Activated naive CD4-positive, alpha-beta T cell treated with Interleukin-2 at 50 U/mL for 16 hours (primary cell): Measurements from ENCODE around the gene GUCY1A2.

Source experiments
- DNase-seq: peaks from one replicate; pipeline ENCODE4 v3.0.0-alpha.2; 2020

GUCY1A2 gene

DNA sequence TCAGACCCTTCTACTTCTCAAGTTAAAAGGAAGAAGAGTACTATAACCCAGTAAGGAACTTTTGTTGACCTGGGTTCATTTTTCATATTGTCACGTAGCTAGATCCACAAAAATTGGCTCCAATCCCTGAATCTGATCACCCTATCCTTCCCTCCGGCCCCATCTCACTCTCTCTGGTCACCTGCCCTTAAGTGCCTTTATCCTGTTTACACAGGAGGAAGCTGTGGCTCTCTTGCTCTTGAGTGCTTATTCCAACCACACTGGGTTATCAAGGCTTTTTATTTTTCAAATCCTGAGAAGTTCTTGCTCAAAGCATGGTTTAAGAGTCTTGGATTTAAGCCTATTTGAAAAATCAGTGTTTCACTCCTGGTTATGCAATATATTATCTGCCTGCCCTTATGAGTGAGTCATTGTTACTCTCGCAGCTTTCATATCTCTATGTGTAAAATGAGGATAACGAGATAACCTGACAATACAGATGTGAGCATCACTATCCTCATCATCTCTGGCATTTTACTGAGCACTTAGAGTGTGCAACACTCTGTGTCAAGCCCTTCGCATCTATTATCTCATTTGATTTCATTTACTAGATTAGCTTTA lies 293.9 kb downstream of the GUCY1A2 start:
- no peak for DNase-seq

DNA sequence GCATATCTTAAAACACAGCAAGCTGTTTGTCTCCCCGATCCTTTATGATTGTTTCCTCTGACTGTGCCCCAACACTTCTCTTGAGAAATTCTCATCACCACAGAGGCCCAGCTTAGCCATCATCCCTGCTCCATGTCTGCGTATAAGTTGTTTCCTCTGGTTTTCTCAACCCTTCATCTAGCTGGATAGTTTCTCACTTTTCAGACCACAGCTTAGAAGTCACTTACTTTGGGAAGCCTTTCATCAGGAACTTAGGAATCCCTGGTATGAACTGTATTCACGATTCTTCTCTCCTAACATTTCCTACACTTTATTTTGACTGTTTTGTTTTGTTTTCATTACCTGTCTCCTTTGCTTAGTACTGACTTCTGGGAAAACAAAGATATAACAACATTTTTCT lies 295.2 kb downstream of the GUCY1A2 start:
- no peak for DNase-seq

DNA sequence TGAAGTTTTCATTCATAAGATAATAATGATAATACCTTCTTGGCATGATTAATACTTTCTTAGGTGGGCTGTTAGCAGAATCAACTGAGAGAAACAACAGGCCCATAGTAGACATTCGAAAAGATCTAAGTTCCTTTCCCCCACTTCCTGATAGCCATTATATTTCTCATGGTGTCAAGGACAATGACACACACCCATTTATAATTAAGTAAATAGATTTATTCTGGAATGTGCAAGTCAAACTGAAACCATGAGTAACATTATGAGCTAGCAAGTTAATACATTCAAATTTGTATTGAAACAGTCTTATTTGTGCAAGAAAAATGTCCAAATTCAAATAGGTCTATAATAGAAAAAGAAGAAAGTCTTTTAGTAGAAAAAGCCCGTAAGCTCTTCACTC lies 301.1 kb downstream of the GUCY1A2 start:
- no peak for DNase-seq

DNA sequence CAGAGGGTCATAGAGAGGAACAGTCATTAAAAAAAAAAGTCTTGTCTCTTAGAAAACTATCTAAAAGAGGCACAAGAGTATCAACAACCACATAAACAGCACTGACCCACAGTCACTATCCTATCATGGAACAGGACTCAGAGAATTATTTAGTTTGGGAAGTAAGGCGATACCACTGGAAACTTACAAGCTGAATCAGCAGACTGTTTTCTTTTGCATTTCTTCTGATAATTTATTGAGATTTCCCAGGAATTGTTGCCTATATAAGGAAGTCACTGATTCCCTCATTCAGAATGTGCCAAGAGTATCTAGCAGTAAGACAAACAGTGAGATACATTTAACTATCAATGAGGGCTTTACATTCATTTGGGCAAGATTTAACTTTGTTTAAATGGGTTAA lies 304.1 kb downstream of the GUCY1A2 start:
- no peak for DNase-seq

DNA sequence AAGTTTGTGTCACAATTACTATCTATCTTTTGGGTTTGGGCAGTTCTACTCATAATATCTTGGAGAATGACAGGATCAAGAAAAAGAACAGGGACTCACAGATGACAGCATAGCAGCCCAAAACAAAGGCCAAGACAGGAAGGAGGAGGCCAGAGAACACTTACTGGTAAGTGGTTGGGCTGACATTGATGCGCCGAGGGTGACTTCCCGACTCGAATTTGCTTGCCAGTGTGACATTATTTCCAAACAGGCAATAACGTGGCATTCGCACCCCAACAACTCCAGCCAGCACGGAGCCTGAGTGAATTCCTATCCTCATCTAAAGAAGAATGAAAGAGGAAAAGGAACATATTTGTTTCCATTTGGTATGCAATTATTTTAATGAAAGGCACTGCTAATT lies 309.9 kb downstream of the GUCY1A2 start:
- no peak for DNase-seq

DNA sequence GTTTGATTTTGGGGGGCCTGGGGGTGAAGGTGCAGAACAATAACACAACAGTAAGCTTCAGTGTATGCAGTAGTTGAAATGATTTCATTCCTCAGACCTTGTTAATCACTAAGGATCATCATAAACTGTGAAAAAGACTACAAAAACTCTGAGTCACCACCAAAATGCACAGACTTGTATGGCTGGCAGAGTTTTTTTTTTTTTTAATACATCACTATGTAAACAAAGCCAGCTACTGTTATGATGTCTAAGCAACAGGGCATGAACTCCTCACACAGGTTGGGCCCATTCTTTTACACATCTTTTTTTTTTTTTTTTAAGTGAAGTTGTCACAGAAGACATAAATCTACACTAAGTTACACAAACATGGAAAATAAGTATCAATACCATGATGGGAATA lies 311.9 kb downstream of the GUCY1A2 start:
- no peak for DNase-seq

DNA sequence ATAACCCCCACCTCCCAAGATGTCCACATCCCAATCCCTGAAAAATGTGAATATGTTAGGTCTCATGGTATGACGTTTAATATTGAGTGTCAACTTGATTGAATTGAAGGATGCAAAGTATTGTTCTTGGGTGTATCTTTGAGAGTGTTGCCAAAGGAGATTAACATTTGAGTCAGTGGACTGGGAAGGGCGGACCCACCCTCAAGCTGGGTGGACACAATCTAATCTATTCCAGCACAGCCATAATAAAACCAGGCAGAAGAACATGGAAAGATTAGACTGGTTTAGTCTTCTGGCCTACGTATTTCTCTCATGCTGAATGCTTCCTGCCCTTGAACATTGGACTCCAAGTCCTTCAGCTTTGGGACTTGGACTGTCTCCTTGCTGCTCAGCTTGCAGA lies 315.5 kb downstream of the GUCY1A2 start:
- DNase-seq, result no peak

DNA sequence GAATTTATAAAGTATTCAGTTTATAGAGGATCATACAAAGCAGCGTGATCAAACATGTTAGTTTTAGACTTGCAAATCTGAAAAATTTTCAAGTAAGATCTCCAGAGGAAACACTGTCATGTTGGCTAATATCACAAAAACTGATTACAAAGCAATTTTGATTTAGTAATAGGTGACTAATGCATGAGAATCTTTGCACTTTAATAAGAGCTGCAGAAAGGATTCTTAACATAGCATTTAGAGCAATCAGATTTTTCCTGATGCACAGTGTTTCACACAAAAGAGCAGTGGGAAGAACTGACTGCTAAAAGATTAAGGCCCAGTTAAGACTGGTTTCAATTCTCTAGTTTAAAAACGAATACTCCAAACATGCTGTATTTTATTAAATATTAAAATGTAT lies 321.2 kb downstream of the GUCY1A2 start:
- DNase-seq, result no peak

DNA sequence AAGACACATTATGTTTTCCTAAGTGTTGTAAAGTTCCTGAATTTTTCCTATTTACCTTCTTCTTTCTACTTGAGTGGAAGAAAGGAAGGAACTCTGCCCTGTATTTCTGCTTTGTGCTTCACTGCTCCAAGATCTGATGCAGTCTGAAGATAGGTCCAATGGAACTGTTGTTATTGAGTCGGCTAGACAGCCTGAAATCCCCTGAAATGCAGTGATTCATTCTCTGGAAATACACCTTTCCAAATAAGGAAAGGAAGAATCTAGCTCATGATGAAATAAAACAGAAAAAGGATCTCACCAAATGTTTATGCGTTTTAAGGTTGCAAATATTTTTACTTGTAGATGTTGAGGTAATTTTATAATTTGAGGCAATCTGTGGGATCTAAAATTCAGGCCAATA lies 322.8 kb downstream of the GUCY1A2 start:
- no peak for DNase-seq

DNA sequence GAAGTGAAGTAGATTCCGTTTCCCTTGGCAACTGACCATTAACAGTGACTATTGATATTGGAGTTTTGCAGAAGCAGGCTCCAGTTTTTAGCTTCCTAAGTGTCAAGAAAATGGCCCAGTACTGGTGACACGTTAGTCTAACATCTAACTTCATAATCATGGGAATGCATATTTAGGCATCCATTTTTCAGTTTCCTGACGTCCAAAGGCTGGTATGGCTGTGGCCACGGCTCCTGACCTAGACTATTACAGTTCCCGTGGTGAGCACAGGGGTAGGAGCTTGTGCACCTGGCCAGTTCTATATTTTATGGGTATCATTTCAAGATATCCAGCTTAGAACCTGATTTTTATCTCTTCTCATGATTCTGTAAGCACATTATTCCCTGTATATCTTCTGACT lies 323.8 kb downstream of the GUCY1A2 start:
- DNase-seq, result no peak

DNA sequence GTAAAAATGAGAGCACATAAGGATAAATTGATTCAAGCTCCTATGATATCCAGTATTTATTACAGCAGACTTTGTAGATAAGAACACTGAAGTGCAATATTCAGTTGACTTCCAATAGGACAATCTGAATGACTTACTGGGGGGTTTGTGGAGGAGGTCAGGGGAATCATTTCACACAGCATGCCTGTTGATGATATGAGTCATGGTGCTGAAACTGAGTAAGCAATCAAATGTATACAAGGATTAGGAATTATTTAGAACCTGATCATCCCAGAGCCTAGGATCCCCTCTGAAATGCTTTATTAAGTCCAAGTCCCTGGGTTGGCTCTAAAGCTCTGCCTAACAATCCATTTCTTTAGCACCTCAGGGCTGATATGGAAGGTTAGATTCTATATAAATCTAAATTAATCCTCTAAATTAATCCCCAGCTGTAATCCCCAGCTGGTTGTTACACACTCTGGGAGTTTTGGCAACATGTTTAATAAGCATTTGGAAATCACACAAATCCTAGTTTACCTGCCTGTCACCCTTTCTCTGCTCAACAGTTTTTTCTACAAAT lies 326.4 kb downstream of the GUCY1A2 start:
- no peak for DNase-seq

DNA sequence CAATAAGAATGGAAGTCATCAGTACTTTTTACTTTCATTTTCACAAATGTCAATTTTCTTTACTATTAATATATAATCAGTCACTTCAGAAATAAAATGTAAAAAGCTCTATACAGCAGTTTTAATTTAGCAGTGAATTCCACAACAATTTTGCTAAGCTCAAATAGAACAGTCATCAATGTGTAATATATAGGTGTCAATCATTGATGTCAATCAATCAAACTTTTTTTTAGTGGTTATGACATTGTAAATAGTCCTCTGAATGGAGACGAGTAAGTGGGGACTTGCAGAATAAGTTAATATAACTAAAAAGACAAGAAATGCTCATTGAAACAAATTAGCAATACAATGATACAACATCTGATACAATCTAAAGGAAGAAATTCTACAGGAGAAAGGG lies 327.4 kb downstream of the GUCY1A2 start:
- no peak for DNase-seq

DNA sequence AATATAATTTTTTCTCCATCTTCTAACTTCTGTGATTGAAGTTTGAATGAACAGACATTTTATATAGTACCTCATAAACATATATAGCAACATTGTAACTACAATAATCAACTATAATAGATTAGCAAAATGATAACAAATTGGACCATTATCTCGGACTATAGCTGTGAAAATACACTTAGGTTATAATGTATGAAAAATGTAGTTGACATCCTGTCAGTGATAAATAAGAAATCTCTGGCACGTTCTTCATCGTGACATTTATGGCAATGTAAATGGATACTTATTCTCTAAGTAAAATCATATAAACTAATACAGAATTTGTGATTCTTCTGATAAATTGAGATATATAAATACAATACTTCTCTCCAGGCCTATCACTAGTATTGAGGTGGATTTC lies 333.3 kb downstream of the GUCY1A2 start:
- DNase-seq, result no peak

DNA sequence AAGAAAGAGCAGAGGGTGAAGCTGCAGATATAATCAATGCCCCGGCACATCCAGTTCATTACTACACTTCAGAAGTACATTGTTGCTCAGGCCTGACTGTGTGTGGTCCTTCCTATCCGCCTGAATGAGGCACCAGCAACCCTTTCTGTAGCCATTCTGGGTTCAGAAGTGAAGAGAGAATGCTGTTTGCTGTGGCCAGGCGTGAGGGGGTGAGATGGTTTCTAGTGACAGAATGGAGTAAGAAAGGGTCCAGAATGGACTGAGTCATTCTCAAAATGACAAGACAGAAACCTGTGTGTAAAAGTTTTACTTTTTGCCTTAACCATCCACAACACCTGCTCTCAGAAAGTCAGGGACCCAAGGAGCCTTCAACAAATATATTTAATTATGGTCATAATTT lies 334.8 kb downstream of the GUCY1A2 start:
- no peak for DNase-seq

DNA sequence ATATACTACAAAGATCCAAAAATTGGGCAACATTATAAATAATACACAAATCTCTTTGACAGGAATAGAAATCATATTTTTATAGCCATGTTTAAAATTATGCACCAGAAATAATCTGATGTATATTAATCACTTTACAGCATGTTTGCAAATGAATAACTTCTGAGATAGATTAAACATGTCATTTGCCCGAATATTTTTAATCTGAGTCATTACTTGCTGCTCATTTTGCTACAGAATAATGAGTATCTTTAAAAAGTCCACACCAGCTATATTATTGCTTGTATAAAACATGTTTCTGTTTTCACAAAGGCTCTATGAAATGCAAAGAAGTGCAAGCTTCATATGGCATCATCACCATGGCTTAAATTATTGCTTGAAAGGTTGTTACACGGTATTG lies 336.8 kb downstream of the GUCY1A2 start:
- no peak for DNase-seq

DNA sequence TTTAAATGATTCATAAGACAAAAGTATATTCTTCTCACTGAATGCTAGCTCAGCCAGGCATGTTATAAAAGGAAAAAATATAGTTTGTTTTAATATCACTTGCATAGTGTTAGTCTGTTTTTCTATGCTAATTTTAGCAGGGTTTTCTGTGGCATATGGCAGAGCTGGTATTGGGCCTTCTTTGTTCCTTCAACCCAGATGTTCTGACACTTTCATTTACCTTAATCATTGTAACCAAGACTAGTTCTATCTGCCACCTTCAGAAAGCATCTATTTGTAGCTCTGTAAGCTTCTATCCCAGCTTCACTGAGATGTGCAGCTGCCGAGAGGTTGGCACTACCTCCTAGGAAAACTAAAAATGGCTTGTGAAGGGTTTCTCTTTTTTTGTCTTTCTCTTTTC lies 338.7 kb downstream of the GUCY1A2 start:
- DNase-seq, result no peak

DNA sequence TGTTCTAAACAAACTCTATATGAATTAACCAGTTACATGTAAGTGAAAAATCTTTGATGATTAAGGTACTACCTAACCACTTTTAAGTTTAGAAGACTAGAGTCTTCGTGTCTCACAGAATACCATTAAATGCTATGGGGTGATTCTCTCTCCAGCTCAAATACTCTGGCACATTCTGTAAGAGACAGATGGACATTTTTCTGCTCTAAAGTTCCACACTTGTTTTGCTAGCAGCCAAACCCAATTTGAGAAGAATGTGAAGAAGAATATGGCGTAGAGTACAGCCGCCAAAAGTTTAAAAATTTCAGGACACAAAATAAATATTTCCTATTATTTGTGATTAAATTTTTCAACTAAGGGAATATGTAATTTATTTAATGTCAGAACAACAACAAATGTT lies 339.1 kb downstream of the GUCY1A2 start:
- DNase-seq, result no peak

DNA sequence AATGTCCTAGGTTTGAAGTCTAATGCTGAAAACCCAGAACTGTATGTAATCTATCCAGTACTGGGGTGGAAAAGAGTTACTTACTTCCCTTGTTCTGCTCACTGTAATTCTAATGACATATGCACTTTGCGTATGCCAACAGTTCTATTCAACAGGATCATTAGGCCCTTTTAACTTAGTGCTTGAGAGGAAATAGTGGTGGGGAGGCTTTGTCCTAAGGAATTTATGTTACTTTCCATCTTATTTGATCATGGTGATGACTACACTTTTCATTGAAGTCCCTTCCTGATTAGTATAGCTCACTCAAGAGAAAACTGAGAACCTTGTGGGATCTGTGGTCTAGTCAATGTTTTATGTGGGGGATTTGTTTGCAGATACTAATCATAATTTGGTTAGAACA lies 348.2 kb downstream of the GUCY1A2 start:
- no peak for DNase-seq

DNA sequence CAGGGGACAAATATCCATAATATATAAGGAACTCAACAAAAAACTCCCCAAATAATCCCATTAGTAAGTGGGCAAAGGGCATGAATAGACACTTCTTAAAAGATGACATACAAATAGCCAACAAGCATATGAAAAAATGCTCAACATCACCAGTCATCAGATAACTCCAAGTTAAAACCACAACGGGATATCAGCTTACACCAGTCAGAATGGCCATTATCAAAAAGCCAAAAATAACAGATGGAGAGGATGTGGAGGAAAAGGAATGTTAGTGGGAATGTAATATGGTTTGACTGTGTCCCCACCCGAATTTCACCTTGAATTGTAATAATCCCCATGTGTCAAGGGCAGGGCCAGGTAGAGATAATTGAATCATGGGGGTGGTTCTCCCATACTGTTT lies 350.1 kb downstream of the GUCY1A2 start:
- no peak for DNase-seq

DNA sequence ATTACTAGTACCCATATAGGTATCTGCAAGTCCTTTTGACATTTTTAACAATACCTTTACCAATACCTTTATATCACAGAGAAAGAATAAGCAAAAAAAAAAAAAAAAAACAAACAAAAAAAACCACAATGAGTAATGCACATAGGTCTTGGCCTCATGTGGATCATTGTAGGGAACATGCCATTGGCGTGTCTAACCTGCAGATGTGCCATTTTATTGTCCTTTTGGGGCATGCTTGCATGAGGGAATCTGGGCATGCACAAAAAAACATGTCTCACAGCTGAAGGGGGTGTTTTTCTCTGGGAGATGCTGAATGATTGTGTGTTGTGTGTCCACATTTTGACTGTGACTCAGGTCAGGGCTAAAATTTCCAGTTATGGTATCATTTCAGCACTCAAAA lies 361.6 kb downstream of the GUCY1A2 start:
- no peak for DNase-seq

DNA sequence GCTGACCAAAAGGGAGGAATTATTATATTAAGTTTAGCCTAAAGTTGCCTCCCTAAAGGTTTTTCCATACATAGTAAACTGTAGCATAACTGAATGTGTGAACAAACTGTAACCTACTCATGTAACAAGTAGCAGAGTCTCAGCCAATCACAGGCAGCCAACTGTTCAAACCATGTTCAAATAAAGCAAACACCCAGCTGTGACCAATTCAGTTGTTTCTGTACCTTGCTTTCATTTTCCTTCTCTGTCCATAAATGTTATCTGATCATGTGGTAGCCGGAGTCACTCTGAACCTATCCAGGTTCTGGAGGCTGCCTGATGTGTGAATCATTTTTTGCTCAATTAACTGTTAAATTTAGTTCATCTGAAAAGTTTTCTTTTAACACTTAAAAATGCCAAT lies 373.5 kb downstream of the GUCY1A2 start:
- no peak for DNase-seq

DNA sequence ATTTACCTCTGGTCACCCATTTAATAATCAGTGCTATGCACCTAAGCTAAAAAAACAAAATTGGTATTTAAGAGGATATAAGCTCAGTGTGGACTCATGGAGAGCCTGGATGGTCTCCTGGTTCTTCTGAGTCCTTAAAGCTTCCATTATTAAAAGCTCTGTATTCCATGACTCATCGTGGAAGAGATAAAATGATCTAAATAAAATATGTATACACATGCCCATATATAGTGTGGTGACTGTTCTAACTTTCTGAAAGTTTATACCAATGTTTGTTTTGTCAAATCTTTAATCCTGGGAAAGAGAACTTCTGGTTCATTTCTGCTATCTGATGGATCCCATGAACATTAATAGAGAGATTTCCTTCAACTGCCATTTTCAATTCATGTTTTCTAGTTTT lies 375.9 kb downstream of the GUCY1A2 start:
- no peak for DNase-seq

DNA sequence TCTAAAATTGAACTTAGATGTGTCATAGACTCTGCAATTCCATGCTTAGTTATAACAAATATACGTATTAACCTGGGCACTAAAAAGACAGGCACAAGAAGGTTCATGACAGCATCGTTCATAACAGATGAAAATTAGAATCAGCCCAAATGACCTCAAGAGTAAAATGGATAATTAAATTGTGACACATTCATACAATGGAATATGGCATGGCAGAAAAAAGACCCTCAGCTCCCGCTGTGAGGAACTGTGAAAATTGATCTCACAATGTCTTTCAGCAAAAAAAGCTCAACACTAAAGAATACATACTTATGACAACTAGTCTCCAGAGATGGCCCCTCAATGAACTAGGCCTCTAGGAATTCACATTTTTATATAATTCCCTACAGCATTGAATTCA lies 386.0 kb downstream of the GUCY1A2 start:
- no peak for DNase-seq

DNA sequence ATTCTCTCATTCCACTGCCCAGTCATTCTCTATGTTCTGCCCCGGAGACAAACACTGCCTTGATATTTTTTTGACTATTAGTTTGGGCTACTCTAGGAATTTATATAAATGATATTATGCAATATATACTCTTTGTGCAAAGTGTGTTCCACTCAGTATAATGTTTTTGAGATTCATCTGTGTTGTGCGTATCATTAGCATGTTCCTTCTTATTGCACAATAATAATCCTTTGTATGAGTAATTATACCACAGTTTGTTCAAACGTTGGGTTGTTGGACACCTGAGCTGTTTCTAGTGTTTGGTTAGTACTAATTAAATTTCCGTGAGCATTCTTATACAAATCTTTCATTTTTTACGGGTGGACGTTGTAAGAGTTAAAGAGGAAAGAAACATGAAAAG lies 390.6 kb downstream of the GUCY1A2 start:
- no peak for DNase-seq

DNA sequence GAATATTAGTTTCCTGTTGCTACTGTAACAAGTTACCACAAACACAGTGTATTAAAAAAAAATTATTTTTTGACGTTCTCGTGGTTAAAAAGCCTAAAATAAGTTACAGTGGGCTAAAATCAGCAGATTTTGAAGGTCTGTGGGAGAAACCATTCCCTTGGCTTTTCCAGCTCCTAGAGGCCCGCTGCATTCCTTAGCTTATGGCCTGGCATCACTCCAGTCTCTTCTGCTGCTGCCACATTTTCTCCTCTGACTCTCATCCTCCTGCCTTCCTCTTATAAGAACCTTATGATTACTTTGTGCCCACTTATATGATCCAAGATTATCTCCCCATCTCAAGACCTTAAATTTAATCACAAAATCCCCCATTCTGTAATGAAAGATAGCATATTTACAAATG lies 392.7 kb downstream of the GUCY1A2 start:
- DNase-seq, result no peak

DNA sequence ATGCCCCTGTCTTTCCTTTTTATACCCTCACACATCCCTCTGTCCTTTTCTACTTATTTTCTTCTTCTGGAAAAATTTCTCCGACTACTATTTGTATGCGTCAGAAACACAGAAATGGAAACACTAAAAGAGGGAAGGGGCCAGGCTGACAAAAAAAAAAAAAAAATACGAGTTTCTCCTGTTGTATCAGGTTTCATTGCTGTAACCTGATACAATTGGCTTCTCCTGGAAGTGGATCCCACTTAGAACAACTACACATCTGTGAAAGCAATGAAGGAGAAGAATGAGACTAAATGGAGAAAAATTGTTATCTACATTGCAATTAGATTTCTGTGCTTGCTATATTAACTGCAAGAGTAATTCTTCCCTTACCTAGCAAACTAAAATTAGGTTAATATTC lies 393.9 kb downstream of the GUCY1A2 start:
- no peak for DNase-seq
